Body of pancreas (tissue), 4 donors: ENCODE measurements around the gene PLAC1. TPM values are rescaled to one million over a fixed set of nuclear protein-coding genes. Genes with fewer than 3 reads are reported as not detected.

Experiments
- ATAC-seq: fragments of 150-250 bp; one replicate; pipeline ENCODE4 v1.9.1; 2016
- DNase-seq, 4 donors: peaks; one replicate each; pipeline ENCODE4 v3.0.0-alpha.2; 2019
- H3K27ac ChIP-seq, 4 donors: fragments of 200-600 bp; sonication (generic); 1 replicate in 3 of 4; 2 replicates in 1 of 4; pipeline versions ENCODE4 v1.5.1 to v1.6.1; 2016 to 2019; ENCODE audit warnings: mild to moderate bottlenecking in 1 of 4, mixed read lengths in 1 of 4, moderate library complexity in 1 of 4
- H3K27me3 ChIP-seq, 2 donors: fragments of 200-600 bp; sonication (generic); one replicate each; pipeline ENCODE4 v1.6.0; 2016; ENCODE audit warnings: mild to moderate bottlenecking in 1 of 2
- H3K36me3 ChIP-seq, 2 donors: fragments of 200-600 bp; sonication (generic); replicated peaks in 1 of 2; 2 replicates each; pipeline ENCODE4 v1.5.1; 2016; ENCODE audit warnings: low read depth in 2 of 2; ENCODE audit not compliant: insufficient read depth in 1 of 2
- H3K4me1 ChIP-seq: fragments of 200-600 bp; sonication (generic); one replicate; pipeline ENCODE4 v1.6.0; 2016
- H3K4me3 ChIP-seq, 2 donors: fragments of 200-600 bp; sonication (generic); 1 replicate in 1 of 2; 2 replicates in 1 of 2; pipeline ENCODE4 v1.5.1; 2016 to 2019
- H3K9me3 ChIP-seq, 3 donors: fragments of 200-600 bp; sonication (generic); 1 replicate in 2 of 3; 2 replicates in 1 of 3; pipeline ENCODE4 v1.5.1; 2016
- CTCF ChIP-seq, 7 experiments: fragments of 450-650 bp in 4 of 7; fragments of 200-600 bp in 3 of 7; sonication (generic) in 3 of 7; IDR thresholded peaks; one replicate each; pipeline ENCODE4 v1.5.1; 2016 to 2019; ENCODE audit warnings: antibody characterized with exemption in 7 of 7
- POLR2A ChIP-seq, 3 donors: fragments of 450-650 bp; IDR thresholded peaks; one replicate each; pipeline ENCODE4 v1.6.1; 2016; ENCODE audit warnings: antibody characterized with exemption in 3 of 3, mild to moderate bottlenecking in 2 of 3
- WGBS, 2 donors: methylation state at CpG; one replicate each; pipeline ENCODE4 v1.1.5; 2017; 5-methylcytosine and 5-hydroxymethylcytosine counted together
- intact Hi-C: fragments of 100-400 bp; cut with DNase I; formaldehyde crosslinking; loops from one replicate; pipeline ENCODE4 v1.15.1; 2023
- total RNA-seq, 2 donors: library from RNA; depleted of rRNA; stranded (reverse); fragments of >200 nt; gene quantifications; one replicate each; pipeline ENCODE4 v1.1.0, GENCODE V29; 2016

Gene PLAC1
- total RNA-seq: not detected

- Histone ChIP-seq H3K36me3 (no peaks in the 10 kb centered on the region), H3K4me1 (no peaks in the 10 kb centered on the region), H3K27ac (no peak within 1 kb of the TSS), H3K9me3 (no peaks in the 10 kb centered on the region), H3K27me3 (no peaks in the 10 kb centered on the region), H3K4me3 (no peak within 1 kb of the TSS)
- no peak for TF ChIP-seq POLR2A (IDR thresholded peaks at IDR 0.05)
- no peak for TF ChIP-seq CTCF (IDR thresholded peaks at IDR 0.05)
- DNase-seq (no peak), ATAC-seq (no peak)
- WGBS, 2 donors: 73 to 89% methylated on average over 3 to 5 of the region's 5 CpGs
- intact Hi-C loops: no loop called here
Measured at GRCh38 chrX:134658002-134658759, at the start of gene PLAC1. PLAC1 (minus strand) TSS chrX:134658471; CDS start chrX:134566682, 91,789 bp downstream.

GRCh38 chrX:134706138-134706537 lies 47.9 kb upstream of the PLAC1 start:
- intact Hi-C loops: no loop called here
- 49 to 60% methylated on average over 5 of the region's 5 CpGs for WGBS, 2 donors

GRCh38 chrX:134695999-134696398 lies 37.7 kb upstream of the PLAC1 start:
- intact Hi-C loops: no loop called here
- TF ChIP-seq POLR2A (IDR thresholded peaks at IDR 0.05) (no peak), CTCF (IDR thresholded peaks at IDR 0.05) (no peak)
- DNase-seq (no peak), ATAC-seq (no peak)
- Histone ChIP-seq H3K27ac (no peak overlapping the region), H3K27me3 (no peaks in the 10 kb centered on the region), H3K36me3 (no peaks in the 10 kb centered on the region), H3K9me3 (no peaks in the 10 kb centered on the region), H3K4me1 (no peaks in the 10 kb centered on the region), H3K4me3 (no peak overlapping the region)
- 73 to 82% methylated on average over 1 of the region's 1 CpG for WGBS, 2 donors

More at GRCh38 chrX:134706138-134706537, 47.9 kb upstream of the PLAC1 start:
- H3K9me3 ChIP-seq: no peaks in the 10 kb centered on the region
- no peak for ATAC-seq
- no peaks in the 10 kb centered on the region for H3K36me3 ChIP-seq
- no peaks in the 10 kb centered on the region for H3K27me3 ChIP-seq
- H3K4me1 ChIP-seq: no peaks in the 10 kb centered on the region
- no peak for DNase-seq
- no peak overlapping the region for H3K4me3 ChIP-seq
- no peak overlapping the region for H3K27ac ChIP-seq
- no peak for TF ChIP-seq POLR2A (IDR thresholded peaks at IDR 0.05)
- TF ChIP-seq CTCF (IDR thresholded peaks at IDR 0.05): no peak

- no peaks in the 10 kb centered on the region for H3K9me3 ChIP-seq
- TF ChIP-seq POLR2A (IDR thresholded peaks at IDR 0.05) (no peak), CTCF (IDR thresholded peaks at IDR 0.05) (no peak)
- ATAC-seq (no peak), DNase-seq (no peak)
- H3K27ac ChIP-seq: no peak overlapping the region
- intact Hi-C loops: no loop called here
- H3K4me3 ChIP-seq: no peak overlapping the region
- 84 to 85% methylated on average over 4 to 5 of the region's 5 CpGs for WGBS, 2 donors
- H3K27me3 ChIP-seq: no peaks in the 10 kb centered on the region
- no peaks in the 10 kb centered on the region for H3K36me3 ChIP-seq
- H3K4me1 ChIP-seq: no peaks in the 10 kb centered on the region
Measured at GRCh38 chrX:134694333-134695322, 36.4 kb upstream of the PLAC1 start.
